ENCODE measurements around the gene PARN.
A peak's percentile ranks its signal among the peaks of the same experiment; 100 is the strongest.

DNA sequence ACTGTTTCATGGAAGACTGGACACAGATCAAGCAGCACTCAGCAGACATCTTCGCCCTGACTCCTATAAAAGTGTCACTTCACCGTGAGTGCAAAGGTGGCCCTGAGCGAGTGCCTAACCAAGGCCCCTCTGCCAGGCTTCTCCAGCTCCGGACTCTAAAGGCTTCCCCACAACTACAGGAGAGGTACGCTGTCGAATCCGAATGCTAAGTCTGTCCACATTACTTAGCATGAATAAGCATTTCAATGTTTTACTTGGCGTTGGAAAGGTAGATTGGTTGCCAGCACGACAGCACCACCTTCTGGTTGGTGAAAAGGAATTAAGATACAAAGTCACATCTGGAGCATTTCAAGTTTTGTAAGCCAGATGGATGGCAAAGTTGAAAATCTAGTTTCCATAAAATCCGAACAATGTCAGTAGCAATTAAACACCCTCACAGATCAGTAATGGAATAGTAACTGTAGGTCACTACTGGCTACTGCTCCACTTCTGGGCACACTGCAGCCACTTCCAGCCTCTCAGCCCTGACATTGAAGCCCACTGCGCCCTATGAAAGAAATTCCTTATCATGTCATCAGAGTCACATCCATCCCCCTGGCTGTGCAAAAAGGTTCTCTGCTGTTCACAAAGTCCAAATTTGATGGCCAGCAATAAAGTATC, 100.9 kb downstream of the PARN start:
- peak; percentile 19 to 54; a peak in 1 of 5 replicates for TF ChIP-seq JUN (IDR thresholded peaks at IDR 0.05)
- TF ChIP-seq, protein P1, sequence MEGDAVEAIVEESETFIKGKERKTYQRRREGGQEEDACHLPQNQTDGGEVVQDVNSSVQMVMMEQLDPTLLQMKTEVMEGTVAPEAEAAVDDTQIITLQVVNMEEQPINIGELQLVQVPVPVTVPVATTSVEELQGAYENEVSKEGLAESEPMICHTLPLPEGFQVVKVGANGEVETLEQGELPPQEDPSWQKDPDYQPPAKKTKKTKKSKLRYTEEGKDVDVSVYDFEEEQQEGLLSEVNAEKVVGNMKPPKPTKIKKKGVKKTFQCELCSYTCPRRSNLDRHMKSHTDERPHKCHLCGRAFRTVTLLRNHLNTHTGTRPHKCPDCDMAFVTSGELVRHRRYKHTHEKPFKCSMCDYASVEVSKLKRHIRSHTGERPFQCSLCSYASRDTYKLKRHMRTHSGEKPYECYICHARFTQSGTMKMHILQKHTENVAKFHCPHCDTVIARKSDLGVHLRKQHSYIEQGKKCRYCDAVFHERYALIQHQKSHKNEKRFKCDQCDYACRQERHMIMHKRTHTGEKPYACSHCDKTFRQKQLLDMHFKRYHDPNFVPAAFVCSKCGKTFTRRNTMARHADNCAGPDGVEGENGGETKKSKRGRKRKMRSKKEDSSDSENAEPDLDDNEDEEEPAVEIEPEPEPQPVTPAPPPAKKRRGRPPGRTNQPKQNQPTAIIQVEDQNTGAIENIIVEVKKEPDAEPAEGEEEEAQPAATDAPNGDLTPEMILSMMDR (IDR thresholded peaks at IDR 0.05): peak; percentile 94
- peak; percentile 99 to 100 for TF ChIP-seq RAD21 (conservative IDR thresholded peaks at IDR 0.05 in 1 of 2, IDR thresholded peaks at IDR 0.05 in 1 of 2)
- peak; percentile 23; the same call in 1 of the 2 replicates for TF ChIP-seq POLR2A (IDR thresholded peaks at IDR 0.05; ENCODE audit: low read length)
- TF ChIP-seq JUNB (IDR thresholded peaks at IDR 0.05): no peak
- TF ChIP-seq MYC (IDR thresholded peaks at IDR 0.05; ENCODE audit: borderline replicate concordance, low read length): no peak
- TF ChIP-seq, protein P2, sequence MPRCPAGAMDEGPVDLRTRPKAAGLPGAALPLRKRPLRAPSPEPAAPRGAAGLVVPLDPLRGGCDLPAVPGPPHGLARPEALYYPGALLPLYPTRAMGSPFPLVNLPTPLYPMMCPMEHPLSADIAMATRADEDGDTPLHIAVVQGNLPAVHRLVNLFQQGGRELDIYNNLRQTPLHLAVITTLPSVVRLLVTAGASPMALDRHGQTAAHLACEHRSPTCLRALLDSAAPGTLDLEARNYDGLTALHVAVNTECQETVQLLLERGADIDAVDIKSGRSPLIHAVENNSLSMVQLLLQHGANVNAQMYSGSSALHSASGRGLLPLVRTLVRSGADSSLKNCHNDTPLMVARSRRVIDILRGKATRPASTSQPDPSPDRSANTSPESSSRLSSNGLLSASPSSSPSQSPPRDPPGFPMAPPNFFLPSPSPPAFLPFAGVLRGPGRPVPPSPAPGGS (IDR thresholded peaks at IDR 0.05): no peak
- no peak for TF ChIP-seq RCOR1 (IDR thresholded peaks at IDR 0.05; ENCODE audit: low read depth, low read length)
